Measurements from ENCODE around the gene ABCB6.
"Not testable (repeated sequence)": the region's sequence is repeated elsewhere in the genome, so short reads cannot be mapped to it uniquely, and the experiment has no call there.

DNA sequence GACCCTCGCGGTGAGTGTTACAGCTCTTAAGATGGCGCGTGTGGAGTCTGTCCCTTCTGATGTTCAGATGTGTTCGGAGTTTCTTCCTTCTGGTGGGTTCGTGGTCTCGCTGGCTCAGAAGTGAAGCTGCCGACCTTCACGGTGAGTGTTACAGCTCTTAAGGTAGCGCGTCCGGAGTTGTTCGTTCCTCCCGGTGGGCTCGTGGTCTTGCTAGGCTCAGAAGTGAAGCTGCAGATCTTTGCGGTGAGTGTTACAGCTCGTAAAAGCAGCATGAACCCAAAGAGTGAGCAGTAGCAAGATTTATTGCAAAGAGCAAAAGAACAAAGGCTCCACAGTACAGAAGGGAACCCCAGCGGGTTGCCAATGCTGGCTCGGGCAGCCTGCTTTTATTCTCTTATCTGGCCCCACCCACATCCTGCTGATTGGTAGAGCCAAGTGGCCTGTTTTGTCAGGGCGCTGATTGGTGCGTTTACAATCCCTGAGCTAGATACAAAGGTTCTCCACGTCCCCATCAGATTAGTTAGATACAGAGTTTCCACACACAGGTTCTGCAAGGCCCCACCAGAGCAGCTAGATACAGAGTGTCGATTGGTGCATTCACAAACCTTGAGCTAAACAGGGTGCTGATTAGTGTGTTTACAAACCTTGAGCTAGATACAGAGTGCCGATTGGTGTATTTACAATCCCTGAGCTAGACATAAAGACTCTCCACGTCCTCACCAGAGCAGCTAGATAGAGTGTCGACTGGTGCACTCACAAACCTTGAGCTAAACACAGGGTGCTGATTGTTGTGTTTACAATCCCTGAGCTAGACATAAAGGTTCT, 18.0 kb downstream of the ABCB6 start:
- TF ChIP-seq, protein P1, sequence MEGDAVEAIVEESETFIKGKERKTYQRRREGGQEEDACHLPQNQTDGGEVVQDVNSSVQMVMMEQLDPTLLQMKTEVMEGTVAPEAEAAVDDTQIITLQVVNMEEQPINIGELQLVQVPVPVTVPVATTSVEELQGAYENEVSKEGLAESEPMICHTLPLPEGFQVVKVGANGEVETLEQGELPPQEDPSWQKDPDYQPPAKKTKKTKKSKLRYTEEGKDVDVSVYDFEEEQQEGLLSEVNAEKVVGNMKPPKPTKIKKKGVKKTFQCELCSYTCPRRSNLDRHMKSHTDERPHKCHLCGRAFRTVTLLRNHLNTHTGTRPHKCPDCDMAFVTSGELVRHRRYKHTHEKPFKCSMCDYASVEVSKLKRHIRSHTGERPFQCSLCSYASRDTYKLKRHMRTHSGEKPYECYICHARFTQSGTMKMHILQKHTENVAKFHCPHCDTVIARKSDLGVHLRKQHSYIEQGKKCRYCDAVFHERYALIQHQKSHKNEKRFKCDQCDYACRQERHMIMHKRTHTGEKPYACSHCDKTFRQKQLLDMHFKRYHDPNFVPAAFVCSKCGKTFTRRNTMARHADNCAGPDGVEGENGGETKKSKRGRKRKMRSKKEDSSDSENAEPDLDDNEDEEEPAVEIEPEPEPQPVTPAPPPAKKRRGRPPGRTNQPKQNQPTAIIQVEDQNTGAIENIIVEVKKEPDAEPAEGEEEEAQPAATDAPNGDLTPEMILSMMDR (IDR thresholded peaks at IDR 0.05) = not testable (repeated sequence)
- TF ChIP-seq POLR2AphosphoS5 (IDR thresholded peaks at IDR 0.05; ENCODE audit: insufficient read depth in 1 of 2, low read depth in 1 of 2); POLR2A (IDR thresholded peaks at IDR 0.05): not testable (repeated sequence)

All from vagina (tissue), 2 donors.